Hematopoietic multipotent progenitor cell treated with erythropoietin and hydrocortisone succinate and interleukin-3 and kit ligand, for 17 days (in vitro differentiated cells): ENCODE data around the gene CTNND1.
A peak's percentile ranks its signal among the peaks of the same experiment; 100 is the strongest.
"Not testable (repeated sequence)": the region's sequence is repeated elsewhere in the genome, so short reads cannot be mapped to it uniquely, and the experiment has no call there.

Experiments used
- DNase-seq: peaks from one replicate; pipeline ENCODE4 v3.0.0-alpha.2; 2015; ENCODE audit warnings: low spot score

CTNND1 gene

GRCh38 chr11:57761301-57762234 lies at the start of gene CTNND1:
Gene CTNND1 (plus strand): TSS chr11:57761802. CDS start chr11:57791479, 29,677 bp downstream.
- DNase-seq: peak; percentile 58

- peak; percentile 96 for DNase-seq
Observed at GRCh38 chr11:57712256-57713150, 49.1 kb upstream of the CTNND1 start, which contains the start of gene TMX2. Gene TMX2 (plus strand): TSS chr11:57712593. CDS start chr11:57712619, 26 bp downstream.

GRCh38 chr11:57713835-57714234 lies 47.8 kb upstream of the CTNND1 start:
- no peak for DNase-seq

GRCh38 chr11:57716726-57717125 lies 44.9 kb upstream of the CTNND1 start:
- not testable (repeated sequence) for DNase-seq

GRCh38 chr11:57727185-57727584 lies 34.4 kb upstream of the CTNND1 start:
- no peak for DNase-seq

- DNase-seq: no peak
Observed at GRCh38 chr11:57728829-57729228, 32.8 kb upstream of the CTNND1 start.

- no peak for DNase-seq
Observed at GRCh38 chr11:57729479-57729878, 32.1 kb upstream of the CTNND1 start.

GRCh38 chr11:57732661-57733060 lies 28.9 kb upstream of the CTNND1 start:
- DNase-seq: no peak

GRCh38 chr11:57735619-57736298 lies 25.8 kb upstream of the CTNND1 start:
- DNase-seq: peak; percentile 20

GRCh38 chr11:57741132-57742086 lies 20.2 kb upstream of the CTNND1 start, which contains the start of gene SELENOH:
Gene SELENOH (plus strand): TSS chr11:57741491. CDS start chr11:57741596, 105 bp downstream.
- peak; percentile 76 for DNase-seq

GRCh38 chr11:57742087-57742452 lies 19.5 kb upstream of the CTNND1 start:
- DNase-seq: no peak

GRCh38 chr11:57744357-57744756 lies 17.2 kb upstream of the CTNND1 start:
- no peak for DNase-seq

- no peak for DNase-seq
Observed at GRCh38 chr11:57745206-57745605, 16.4 kb upstream of the CTNND1 start.

- no peak for DNase-seq
Observed at GRCh38 chr11:57746920-57747319, 14.7 kb upstream of the CTNND1 start.

- DNase-seq: no peak
Observed at GRCh38 chr11:57751176-57751575, 10.4 kb upstream of the CTNND1 start.

GRCh38 chr11:57751676-57752253 lies 9.8 kb upstream of the CTNND1 start, which contains the start of gene BTBD18:
Gene BTBD18 (minus strand): TSS chr11:57751819. CDS start chr11:57751188, 631 bp downstream.
- DNase-seq: peak; percentile 42

- DNase-seq: no peak
Observed at GRCh38 chr11:57752954-57753353, 8.6 kb upstream of the CTNND1 start.

GRCh38 chr11:57758174-57758573 lies 3.4 kb upstream of the CTNND1 start:
- DNase-seq: no peak

- DNase-seq: no peak
Observed at GRCh38 chr11:57762235-57762861, 746 bp downstream of the CTNND1 start.

GRCh38 chr11:57763568-57763967 lies 2.0 kb downstream of the CTNND1 start:
- DNase-seq: no peak
